Stimulated activated CD8-positive, alpha-beta memory T cell treated with anti-CD3 and anti-CD28 coated beads, Interleukin-4, amount 100 ng/mL, for 1 hour (primary cell): ENCODE measurements around the gene KCNE1.
"Not testable (repeated sequence)": the region's sequence is repeated elsewhere in the genome, so short reads cannot be mapped to it uniquely, and the experiment has no call there.

Experiments
- DNase-seq, 2 donors: peaks; one replicate each; pipeline ENCODE4 v3.0.0-alpha.2; 2020; ENCODE audit warnings: low read depth in 2 of 2, low spot score in 1 of 2

The KCNE1 gene

DNA sequence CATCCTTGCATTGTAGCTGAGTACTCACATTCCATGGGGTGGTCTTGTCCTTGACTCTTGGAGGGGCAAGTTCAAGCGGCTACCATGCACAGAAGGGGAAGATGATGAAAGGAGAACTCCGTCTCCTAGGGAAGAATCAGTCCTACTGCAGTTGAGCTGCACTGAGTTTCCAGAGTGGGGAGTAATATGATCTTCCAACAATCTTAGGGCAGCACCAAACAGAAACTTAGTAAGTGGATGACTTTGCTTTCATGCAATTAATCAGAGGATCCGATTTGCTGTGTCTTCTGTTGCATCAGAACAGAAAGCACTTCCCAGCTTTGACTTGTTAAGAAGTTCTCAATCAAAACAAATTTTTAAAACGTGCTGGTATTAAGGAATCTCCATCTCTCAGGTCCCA lies 88.2 kb downstream of the KCNE1 start, which contains the start of gene SMIM34:
TSS of gene SMIM34 (minus strand) at position 147 of the 400 bp plus-strand sequence. CDS start at position 35, 112 bp downstream.
- DNase-seq, result not testable (repeated sequence)

DNA sequence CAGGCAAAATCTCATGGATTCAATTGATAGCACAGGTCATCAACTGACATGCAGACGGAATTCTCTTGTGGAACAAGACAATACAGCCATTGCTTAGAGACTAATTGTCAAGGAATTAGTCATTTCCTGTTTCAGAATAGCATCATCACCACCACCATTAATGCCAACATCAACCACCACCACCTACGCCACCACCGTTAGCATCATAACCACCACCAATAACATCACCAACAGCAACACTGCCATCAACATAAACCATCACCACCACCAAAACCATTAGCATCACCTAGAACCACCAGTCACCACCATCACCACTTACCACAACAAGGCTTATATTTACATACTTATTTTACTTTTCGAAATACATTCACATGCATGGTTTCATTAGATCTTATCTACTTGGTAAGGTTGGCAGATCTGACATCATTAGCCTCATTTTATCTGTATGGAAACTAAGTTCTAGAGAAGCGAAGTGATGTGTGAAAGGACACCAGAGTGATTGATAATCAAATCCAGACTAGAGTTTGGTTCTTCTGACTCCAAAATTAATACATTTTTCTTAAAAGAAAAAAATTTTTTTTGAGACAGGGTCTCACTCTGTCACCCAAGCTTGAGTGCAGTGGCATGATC lies 94.4 kb downstream of the KCNE1 start:
- DNase-seq, result not testable (repeated sequence)

DNA sequence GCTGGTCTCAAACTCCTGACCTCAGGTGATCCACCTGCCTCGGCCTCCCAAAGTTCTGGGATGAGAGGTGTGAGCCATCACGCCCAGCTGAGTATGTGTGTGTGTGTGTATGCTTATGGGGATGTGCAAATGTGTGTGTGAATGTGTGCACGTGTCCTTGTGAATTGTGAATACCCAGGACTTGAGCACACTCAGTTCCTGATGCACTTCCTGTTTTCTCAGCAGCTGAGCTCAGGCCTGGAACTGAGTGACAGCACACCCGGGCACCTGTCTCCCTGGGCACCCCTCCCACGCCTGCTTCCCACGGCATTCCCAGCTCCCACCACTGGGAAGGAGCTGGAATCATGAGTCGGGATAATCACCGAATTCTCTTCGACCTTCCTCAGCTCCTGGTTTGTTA lies 104.7 kb downstream of the KCNE1 start:
- not testable (repeated sequence) for DNase-seq

DNA sequence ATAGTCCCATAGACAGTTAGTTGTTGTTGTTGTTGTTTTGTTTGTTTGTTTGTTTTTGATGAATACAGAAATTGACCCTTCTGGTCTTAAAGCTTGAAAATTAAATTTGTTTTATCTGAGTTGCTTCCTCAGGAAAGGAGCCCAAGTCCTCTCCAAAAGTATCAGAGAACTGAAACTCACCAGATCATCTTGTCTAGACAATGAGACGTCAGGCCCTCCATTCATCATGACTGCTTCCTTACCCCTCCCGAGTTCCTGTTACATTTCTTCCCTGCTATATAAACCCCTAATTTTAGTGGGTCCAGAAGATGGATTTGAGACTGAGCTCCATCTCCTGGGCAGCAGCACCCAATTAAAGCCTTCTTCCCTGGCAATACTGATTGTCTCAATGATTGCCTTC lies 105.3 kb downstream of the KCNE1 start:
- DNase-seq, result not testable (repeated sequence)

DNA sequence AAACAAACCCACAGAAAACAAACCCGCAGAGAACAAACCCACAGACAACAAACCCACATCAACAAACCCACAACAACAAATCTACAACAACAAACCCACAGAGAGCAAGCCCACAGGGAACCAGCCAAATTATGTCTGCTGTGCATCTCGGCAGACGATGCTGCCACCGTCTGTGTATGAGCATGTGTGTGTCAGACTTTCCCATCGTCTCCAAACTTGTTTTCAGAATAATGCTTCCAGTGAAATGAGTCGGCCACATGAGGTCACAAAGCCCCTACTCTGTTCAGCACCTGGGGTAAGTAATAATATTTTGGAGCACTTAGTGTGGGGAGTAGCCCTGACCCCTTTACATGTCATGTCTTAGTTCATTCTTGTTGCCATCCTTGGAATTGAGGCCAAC lies 105.9 kb downstream of the KCNE1 start:
- not testable (repeated sequence) for DNase-seq

DNA sequence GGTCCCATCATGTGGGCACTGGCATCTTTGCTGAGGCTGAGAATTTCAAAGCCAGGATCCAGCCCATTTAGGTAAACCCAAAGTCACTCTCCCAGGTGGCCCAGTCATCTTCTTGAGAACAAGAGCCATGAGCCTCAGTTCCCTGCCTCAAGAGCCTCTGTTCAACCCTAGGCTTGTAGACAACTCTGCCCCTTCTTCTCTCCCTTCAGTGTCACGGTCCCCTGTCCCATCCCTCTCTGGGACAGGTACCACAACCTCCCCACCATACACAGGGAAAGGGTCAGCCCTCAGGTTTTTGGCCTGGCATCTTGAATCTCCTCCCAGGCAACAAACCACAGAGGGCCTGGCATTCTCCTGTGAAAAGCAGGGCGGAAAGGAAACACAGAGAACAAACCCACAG lies 106.3 kb downstream of the KCNE1 start:
- not testable (repeated sequence) for DNase-seq

DNA sequence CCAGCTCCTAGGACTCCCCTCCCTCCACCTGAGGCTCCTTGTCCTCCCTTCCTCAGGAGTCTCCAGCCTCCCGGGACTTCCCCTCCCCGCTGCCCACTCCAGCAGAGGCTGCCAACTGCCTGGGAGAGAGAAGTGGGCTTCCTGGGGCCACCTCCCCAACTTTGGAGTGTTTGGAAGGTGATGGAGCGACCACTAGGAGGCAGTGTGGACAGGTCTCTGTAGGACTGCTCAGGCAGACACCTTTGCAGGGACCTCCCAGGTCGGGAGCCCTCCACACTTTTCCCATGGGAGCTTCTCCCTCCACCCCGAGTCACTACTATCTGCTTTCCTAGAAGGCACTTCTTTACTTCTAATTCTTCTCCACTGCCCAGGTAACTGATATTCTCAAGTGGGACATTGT lies 107.3 kb downstream of the KCNE1 start:
- not testable (repeated sequence) for DNase-seq

DNA sequence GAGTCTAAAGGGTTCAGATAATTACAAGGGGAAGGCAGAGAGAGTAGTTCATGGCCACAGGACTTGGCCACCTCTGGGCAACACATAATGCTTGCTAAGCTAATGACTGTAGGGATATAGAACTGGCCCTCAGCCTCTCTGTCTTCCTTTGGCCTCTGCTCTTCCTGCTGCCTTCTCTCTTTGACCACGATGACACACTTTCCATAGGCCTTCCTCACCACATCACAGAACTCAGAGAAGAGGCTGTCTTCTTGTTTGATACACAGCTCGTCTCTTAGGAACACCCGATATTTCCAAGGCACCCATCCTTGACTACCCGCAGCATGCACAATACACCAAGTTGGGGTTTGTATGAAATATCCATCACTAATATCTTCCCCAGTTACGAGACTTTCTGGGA lies 111.5 kb downstream of the KCNE1 start:
- DNase-seq, result not testable (repeated sequence)
